Erythroblast (primary cell): ENCODE measurements around the gene SLC11A1.

Experiments used
- GATA1 ChIP-seq: IDR thresholded peaks from 2 replicates; pipeline ENCODE4 v1.6.1; 2011; ENCODE audit warnings: low read depth, mild to moderate bottlenecking, control low read depth, low read length, moderate library complexity
- POLR2A ChIP-seq: IDR thresholded peaks from 2 replicates; pipeline ENCODE4 v1.6.1; 2011; ENCODE audit warnings: mild to moderate bottlenecking, low read length

DNA sequence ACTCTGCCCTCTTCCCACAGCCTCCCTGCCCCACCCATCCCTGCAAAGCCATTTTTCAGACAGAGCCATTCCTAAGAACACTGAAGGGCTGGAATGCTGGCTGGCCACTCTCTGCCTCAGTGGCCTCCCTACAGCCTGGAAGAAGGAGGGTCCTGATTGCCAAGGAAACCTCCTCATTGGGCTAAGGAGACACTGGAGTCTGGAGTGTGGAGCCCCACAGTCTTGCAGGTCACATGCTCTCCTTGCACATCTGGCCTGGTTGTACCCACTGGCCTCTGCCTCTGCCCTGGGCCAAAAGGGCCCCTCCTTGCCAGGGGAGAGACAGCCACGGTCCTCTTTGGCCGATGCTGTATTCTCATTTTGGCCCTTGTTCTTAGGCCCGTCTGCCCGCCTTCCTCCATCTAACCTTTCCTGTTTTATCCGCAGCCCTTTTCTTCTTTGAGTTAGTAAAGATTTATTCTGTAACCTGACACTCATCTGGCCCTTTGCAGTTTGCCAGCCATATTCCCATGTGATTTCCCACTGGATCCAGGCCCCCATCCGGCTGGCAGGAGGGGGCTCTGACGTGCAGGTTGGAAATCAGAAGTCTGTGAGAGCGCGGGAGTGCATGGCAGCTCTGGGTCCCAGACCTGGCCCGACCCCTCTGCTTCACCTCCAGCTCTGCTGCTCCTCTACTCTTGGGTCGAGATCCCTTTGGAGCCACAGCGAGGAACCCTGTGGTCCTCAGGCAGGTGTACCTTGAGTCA lies 36.4 kb upstream of the SLC11A1 start:
- TF ChIP-seq POLR2A = no peak
- TF ChIP-seq GATA1 = no peak
